B cell (primary cell): ENCODE measurements around the gene PRKN.

Experiments
- CTCF ChIP-seq: fragments of 200-600 bp; IDR thresholded peaks from one replicate; pipeline ENCODE4 v1.8.0; 2022; ENCODE audit warnings: antibody characterized with exemption, mild to moderate bottlenecking
- EZH2 ChIP-seq: IDR thresholded peaks from 2 replicates; pipeline ENCODE4 v1.6.1; 2012; ENCODE audit warnings: borderline replicate concordance, low read depth, mild to moderate bottlenecking, moderate library complexity, low read length; ENCODE audit not compliant: insufficient read depth, poor library complexity, severe bottlenecking

GRCh38 chr6:162630069-162630468, 97.5 kb downstream of the PRKN start:
- TF ChIP-seq CTCF, result no peak
- no peak for TF ChIP-seq EZH2
